Endothelial cell of hepatic sinusoid (primary cell): Measurements from ENCODE around the gene DIO1.
"Not testable (repeated sequence)": the region's sequence is repeated elsewhere in the genome, so short reads cannot be mapped to it uniquely, and the experiment has no call there.

Experiments
- in situ Hi-C: cut with HindIII; loops from 2 replicates; pipeline ENCODE4 v1.10.0; 2017; ENCODE audit warnings: low sequenced_read_pairs

Gene DIO1

GRCh38 chr1:53893999-53894636, at the start of gene DIO1:
TSS of gene DIO1 (plus strand) at chr1:53894187. CDS start at chr1:53894211, 24 bp downstream.
- in situ Hi-C loops = no loop called here

- in situ Hi-C loops = no loop called here
Measured at GRCh38 chr1:53847980-53848379, 46.0 kb upstream of the DIO1 start.

GRCh38 chr1:53850082-53850673, 43.8 kb upstream of the DIO1 start:
- in situ Hi-C loops = no loop called here

GRCh38 chr1:53851571-53852285, 42.3 kb upstream of the DIO1 start:
- in situ Hi-C loops = no loop called here

GRCh38 chr1:53860967-53861411, 33.0 kb upstream of the DIO1 start:
- in situ Hi-C loops = no loop called here

GRCh38 chr1:53862507-53862906, 31.5 kb upstream of the DIO1 start:
- in situ Hi-C loops = no loop called here

- in situ Hi-C loops = loop anchor here (5.0 kb wide), 1 partner anchor 104 kb away; no protein-coding TSS in a partner anchor
Measured at GRCh38 chr1:53868565-53868964, 25.4 kb upstream of the DIO1 start.

GRCh38 chr1:53869454-53870117, 24.4 kb upstream of the DIO1 start:
- in situ Hi-C loops = loop anchor here (5.0 kb wide), 1 partner anchor 103 kb away; no protein-coding TSS in a partner anchor

GRCh38 chr1:53871221-53871620, 22.8 kb upstream of the DIO1 start:
- in situ Hi-C loops = no loop called here

- in situ Hi-C loops = no loop called here
Measured at GRCh38 chr1:53871773-53872484, 22.1 kb upstream of the DIO1 start.

- in situ Hi-C loops = not testable (repeated sequence)
Measured at GRCh38 chr1:53875150-53875549, 18.8 kb upstream of the DIO1 start.

GRCh38 chr1:53878492-53879105, 15.4 kb upstream of the DIO1 start:
- in situ Hi-C loops = no loop called here

GRCh38 chr1:53881853-53882252, 12.1 kb upstream of the DIO1 start:
- in situ Hi-C loops = loop anchor here (5.0 kb wide), 1 partner anchor 60 kb away; no protein-coding TSS in a partner anchor

GRCh38 chr1:53883600-53883999, 10.4 kb upstream of the DIO1 start:
- in situ Hi-C loops = loop anchor here (5.0 kb wide), 1 partner anchor 59 kb away; no protein-coding TSS in a partner anchor

GRCh38 chr1:53888681-53889080, 5.3 kb upstream of the DIO1 start:
- in situ Hi-C loops = no loop called here

- in situ Hi-C loops = no loop called here
Measured at GRCh38 chr1:53889304-53890298, 4.4 kb upstream of the DIO1 start, which contains the start of gene YIPF1. TSS of gene YIPF1 (minus strand) at chr1:53889797. CDS start at chr1:53888937, 860 bp downstream.

- in situ Hi-C loops = no loop called here
Measured at GRCh38 chr1:53890522-53890941, 3.5 kb upstream of the DIO1 start.

- in situ Hi-C loops = no loop called here
Measured at GRCh38 chr1:53891018-53891417, 3.0 kb upstream of the DIO1 start.

- in situ Hi-C loops = no loop called here
Measured at GRCh38 chr1:53891678-53892077, 2.3 kb upstream of the DIO1 start.
